Activated T-cell treated with anti-CD3 and anti-CD28 coated beads, Interleukin-2, amount 50 U/mL, for 4 hours (primary cell): ENCODE results near the gene PLXNC1. TPM values are rescaled to one million over a fixed set of nuclear protein-coding genes. Genes with fewer than 3 reads are reported as not detected.

Experiments
- ATAC-seq, 2 donors: fragments of 200-7000 bp; cut with Tn5 transposase; one replicate each; pipeline ENCODE4 v1.10.0; 2021
- DNase-seq: peaks from one replicate; pipeline ENCODE4 v3.0.0-alpha.2; 2020
- H3K27me3 Mint-ChIP-seq: one replicate; pipeline ENCODE4 v1.8.0; 2021; ENCODE audit warnings: low read depth, mixed read lengths
- H3K36me3 Mint-ChIP-seq: one replicate; pipeline ENCODE4 v1.8.0; 2022; ENCODE audit warnings: mixed read lengths; ENCODE audit not compliant: insufficient read depth
- H3K4me1 Mint-ChIP-seq: one replicate; pipeline ENCODE4 v1.8.0; 2021; ENCODE audit warnings: low read depth, mixed read lengths
- H3K4me3 Mint-ChIP-seq: one replicate; pipeline ENCODE4 v1.8.0; 2021; ENCODE audit warnings: mild to moderate bottlenecking, moderate library complexity, mixed read lengths
- H3K9me3 Mint-ChIP-seq: one replicate; pipeline ENCODE4 v1.8.0; 2021; ENCODE audit warnings: mixed read lengths
- total RNA-seq, 3 donors: library from RNA; stranded (reverse); gene quantifications; one replicate each; pipeline ENCODE4 v1.2.1, GENCODE V29; 2021

PLXNC1 gene
- total RNA-seq, 3 donors from 2014 or later: 3.1 to 6.9 (median 3.2) TPM

DNA sequence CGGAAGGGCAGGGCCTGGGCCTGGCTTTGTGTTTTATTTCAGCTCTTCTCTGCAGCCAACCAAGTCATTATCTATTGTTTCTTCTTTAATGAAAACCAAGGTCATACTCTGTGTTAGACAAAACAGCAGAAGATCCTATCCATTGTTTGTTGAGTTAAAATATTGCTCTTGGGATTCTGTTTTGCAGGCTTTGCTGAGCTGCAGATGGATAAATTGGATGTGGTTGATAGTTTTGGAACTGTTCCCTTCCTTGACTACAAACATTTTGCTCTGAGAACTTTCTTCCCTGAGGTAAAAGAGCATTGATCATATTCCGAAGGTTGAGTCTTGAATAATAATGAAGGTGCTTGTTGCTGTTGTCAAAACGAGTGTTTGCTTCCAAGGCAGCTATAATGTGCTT, 106.6 kb downstream of the PLXNC1 start:
- H3K36me3 Mint-ChIP-seq: peaks cover 28% of the 10 kb centered on the region
- H3K9me3 Mint-ChIP-seq: no peaks in the 10 kb centered on the region
- H3K4me3 Mint-ChIP-seq: no peak overlapping the region
- ATAC-seq (no peak), DNase-seq (no peak)
- no peaks in the 10 kb centered on the region for H3K27me3 Mint-ChIP-seq
- H3K4me1 Mint-ChIP-seq: no peaks in the 10 kb centered on the region

GRCh38 chr12:94255428-94255827, 107.1 kb downstream of the PLXNC1 start:
- Mint-ChIP-seq H3K27me3 (no peaks in the 10 kb centered on the region), H3K9me3 (no peaks in the 10 kb centered on the region), H3K4me3 (no peak overlapping the region), H3K4me1 (no peaks in the 10 kb centered on the region), H3K36me3 (peaks cover 28% of the 10 kb centered on the region)
- no peak for ATAC-seq
- no peak for DNase-seq

- Mint-ChIP-seq H3K4me3 (no peak overlapping the region), H3K27me3 (no peaks in the 10 kb centered on the region), H3K36me3 (peaks cover 24% of the 10 kb centered on the region), H3K4me1 (peaks cover 23% of the 10 kb centered on the region), H3K9me3 (no peaks in the 10 kb centered on the region)
- no peak for ATAC-seq
- DNase-seq: no peak
These were observed 110.2 kb downstream of the PLXNC1 start for GRCh38 chr12:94258593-94258992.

DNA sequence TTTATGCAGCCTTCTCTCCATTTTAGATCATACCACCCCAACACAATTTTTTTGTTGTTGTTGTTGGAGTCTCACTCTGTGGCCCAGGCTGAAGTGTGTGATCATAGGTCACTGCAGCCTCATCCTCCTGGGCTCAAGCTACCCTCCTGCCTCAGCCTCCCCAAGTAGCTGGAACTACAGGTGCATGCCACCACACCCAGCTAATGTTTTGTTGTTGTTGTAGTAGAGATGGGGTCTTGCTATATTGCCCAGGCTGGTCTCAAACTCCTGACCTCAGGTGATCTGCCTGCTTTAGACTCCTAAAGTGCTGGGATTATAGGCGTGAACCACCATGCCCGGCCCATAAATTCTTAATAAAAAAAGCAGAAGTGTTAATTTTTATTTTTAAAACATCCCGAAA, 111.6 kb downstream of the PLXNC1 start:
- Mint-ChIP-seq H3K9me3 (no peaks in the 10 kb centered on the region), H3K36me3 (peaks cover 24% of the 10 kb centered on the region), H3K27me3 (no peaks in the 10 kb centered on the region), H3K4me3 (no peak overlapping the region), H3K4me1 (peaks cover 31% of the 10 kb centered on the region)
- DNase-seq (no peak), ATAC-seq (no peak)

- Mint-ChIP-seq H3K9me3 (no peaks in the 10 kb centered on the region), H3K36me3 (peaks cover 24% of the 10 kb centered on the region), H3K4me1 (peaks cover 31% of the 10 kb centered on the region), H3K27me3 (no peaks in the 10 kb centered on the region), H3K4me3 (no peak overlapping the region)
- DNase-seq (no peak), ATAC-seq (no peak)
These were observed 112.3 kb downstream of the PLXNC1 start for GRCh38 chr12:94260717-94261116.

DNA sequence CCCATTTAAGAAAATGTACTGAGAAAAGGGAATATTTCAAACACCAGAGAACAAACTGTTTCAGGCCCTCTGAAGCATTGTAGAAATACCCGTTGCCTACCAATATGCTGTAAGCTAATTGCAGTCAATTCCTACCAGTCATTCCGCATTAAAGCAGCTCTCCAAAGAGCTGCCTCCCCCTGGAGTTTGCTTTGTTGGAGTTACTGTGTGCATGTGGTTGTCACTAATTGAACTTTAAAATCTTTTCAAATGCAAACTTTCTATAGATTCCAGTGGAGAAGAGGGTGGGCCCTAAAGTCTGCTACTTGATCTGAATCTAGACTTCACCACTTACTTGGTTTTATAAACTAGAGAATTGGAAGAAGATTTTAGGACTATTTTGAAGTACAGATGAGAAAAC, 112.7 kb downstream of the PLXNC1 start:
- no peaks in the 10 kb centered on the region for H3K27me3 Mint-ChIP-seq
- H3K4me1 Mint-ChIP-seq: peaks cover 33% of the 10 kb centered on the region
- peaks cover 25% of the 10 kb centered on the region for H3K36me3 Mint-ChIP-seq
- ATAC-seq (no peak), DNase-seq (no peak)
- H3K9me3 Mint-ChIP-seq: no peaks in the 10 kb centered on the region
- H3K4me3 Mint-ChIP-seq: no peak overlapping the region

- H3K9me3 Mint-ChIP-seq: no peaks in the 10 kb centered on the region
- peaks cover 22% of the 10 kb centered on the region for H3K36me3 Mint-ChIP-seq
- DNase-seq (no peak), ATAC-seq (no peak)
- H3K27me3 Mint-ChIP-seq: no peaks in the 10 kb centered on the region
- H3K4me3 Mint-ChIP-seq: peak overlapping the region; percentile 83
- peaks cover 38% of the 10 kb centered on the region for H3K4me1 Mint-ChIP-seq
These were observed 113.4 kb downstream of the PLXNC1 start for GRCh38 chr12:94261786-94262185.

DNA sequence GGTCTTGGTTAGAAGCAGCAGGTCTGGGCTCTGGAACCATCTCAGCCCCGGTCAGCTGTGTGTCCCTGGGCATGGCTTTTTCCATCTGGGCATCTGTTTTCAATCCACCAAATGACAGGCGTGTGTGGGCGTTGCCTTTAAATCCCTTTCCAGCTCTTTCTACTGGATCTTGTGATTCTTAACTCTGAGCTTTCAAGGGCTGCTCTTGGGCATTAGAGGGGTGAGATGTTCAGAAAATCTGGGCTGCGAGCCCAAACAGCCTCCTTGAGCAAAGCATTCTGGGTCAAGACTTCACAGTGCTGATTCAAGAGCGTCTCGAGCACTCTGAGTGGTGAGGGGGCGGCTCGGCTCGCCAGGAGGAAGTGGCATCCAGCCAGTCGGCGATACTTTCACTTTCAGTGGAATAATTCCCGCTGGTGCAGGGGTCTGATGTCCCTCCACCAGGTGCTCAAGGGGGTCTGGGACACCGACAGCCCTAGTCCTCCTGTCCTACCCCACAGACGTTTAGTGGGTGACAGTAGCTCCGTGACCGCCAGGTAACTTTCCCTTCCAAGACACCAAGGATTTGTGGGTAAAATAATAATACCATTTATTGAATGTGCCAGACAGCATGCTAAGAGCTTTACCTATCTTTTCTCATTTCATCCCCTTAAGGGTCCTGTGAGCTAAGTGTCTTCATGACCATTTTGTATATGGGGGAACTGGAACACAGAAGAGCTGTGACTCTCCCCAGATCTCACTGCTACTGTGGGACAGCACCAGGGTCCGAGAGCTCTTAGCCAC, 114.0 kb downstream of the PLXNC1 start:
- H3K4me1 Mint-ChIP-seq: peaks cover 42% of the 10 kb centered on the region
- no peaks in the 10 kb centered on the region for H3K9me3 Mint-ChIP-seq
- H3K4me3 Mint-ChIP-seq: peak overlapping the region; percentile 83
- DNase-seq: peak; percentile 65
- H3K36me3 Mint-ChIP-seq: peaks cover 22% of the 10 kb centered on the region
- peak; percentile 76 to 79 for ATAC-seq
- no peaks in the 10 kb centered on the region for H3K27me3 Mint-ChIP-seq

DNA sequence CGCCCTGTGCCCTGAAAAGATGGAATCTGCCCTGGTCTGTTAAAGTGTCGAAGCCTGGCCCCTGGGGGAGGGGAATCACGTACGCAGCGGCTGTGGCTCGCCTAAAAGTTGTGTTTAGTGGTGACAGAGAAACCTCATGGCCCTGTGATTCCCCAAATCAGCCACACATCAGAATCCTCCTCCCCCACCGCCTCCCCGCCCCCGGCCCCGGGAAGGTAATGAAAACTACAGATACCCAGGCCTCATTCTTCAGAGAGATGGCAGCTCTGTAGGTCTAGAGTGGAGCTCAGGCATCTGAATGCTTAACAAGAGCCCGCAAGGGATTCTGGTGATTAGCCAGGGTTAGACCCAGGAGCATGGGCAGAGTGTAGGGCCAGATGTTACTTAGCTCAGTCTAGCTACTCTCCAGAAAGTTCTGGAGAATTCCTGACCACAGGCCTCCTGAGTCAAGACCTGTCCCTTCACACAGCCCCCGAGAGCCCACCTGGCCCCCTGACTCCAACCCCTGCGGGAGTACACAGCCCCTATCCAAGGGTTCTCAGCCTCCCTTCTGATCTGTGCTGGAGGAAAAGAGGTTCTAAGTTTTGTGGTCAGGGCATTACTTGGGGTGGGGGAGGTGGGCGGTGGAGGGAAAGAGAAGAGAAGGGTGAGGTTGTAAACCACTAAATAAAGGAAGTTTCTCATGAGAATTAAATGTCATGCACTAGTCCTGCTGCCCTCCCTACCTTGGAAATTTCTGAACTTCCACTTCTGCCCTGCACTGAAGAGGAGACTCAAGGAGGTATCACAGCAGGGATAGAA, 114.8 kb downstream of the PLXNC1 start:
- ATAC-seq: peak; percentile 80 to 83
- Mint-ChIP-seq H3K4me1 (peaks cover 50% of the 10 kb centered on the region), H3K36me3 (peaks cover 23% of the 10 kb centered on the region)

DNA sequence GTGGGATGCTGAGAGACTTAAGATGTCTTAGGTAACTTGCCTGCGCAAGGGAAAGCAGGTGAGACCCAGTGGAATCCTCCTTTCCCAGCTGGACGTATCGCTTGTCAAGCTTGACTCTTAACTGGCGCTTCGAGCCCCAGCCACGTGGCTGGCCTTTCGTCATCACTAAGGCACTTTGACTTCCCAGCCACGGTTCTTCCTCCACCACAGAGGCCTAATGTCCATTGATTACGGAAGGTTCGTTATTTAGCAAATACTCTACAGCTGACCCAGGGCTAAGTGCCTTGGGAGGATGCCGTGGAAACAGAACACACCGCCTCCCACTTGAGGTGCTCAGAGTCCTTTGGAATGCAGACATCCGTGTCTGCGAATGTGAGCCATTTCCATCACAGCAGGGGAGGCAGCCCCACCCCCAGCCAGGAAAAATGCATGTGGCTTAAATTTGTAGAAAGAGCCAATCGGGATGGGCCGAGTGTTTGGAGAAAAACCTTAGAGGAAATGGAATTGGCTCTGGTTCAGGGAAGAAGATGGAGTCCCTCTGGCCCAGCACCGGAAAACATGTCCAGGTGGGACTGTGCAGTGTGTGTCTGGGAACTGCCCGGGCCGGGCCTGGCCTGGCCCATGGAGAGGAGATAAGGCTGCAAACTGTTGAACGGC, 115.7 kb downstream of the PLXNC1 start:
- ATAC-seq (no peak), DNase-seq (no peak)
- H3K27me3 Mint-ChIP-seq: no peaks in the 10 kb centered on the region
- no peaks in the 10 kb centered on the region for H3K9me3 Mint-ChIP-seq
- peak overlapping the region; percentile 14 for H3K4me3 Mint-ChIP-seq
- peaks cover 55% of the 10 kb centered on the region for H3K4me1 Mint-ChIP-seq
- peaks cover 25% of the 10 kb centered on the region for H3K36me3 Mint-ChIP-seq

More for the DNA sequence above, 114.8 kb downstream of the PLXNC1 start:
- Mint-ChIP-seq H3K27me3 (no peaks in the 10 kb centered on the region), H3K9me3 (no peaks in the 10 kb centered on the region), H3K4me3 (peak overlapping the region; percentile 83)
- peak; percentile 58 for DNase-seq

DNA sequence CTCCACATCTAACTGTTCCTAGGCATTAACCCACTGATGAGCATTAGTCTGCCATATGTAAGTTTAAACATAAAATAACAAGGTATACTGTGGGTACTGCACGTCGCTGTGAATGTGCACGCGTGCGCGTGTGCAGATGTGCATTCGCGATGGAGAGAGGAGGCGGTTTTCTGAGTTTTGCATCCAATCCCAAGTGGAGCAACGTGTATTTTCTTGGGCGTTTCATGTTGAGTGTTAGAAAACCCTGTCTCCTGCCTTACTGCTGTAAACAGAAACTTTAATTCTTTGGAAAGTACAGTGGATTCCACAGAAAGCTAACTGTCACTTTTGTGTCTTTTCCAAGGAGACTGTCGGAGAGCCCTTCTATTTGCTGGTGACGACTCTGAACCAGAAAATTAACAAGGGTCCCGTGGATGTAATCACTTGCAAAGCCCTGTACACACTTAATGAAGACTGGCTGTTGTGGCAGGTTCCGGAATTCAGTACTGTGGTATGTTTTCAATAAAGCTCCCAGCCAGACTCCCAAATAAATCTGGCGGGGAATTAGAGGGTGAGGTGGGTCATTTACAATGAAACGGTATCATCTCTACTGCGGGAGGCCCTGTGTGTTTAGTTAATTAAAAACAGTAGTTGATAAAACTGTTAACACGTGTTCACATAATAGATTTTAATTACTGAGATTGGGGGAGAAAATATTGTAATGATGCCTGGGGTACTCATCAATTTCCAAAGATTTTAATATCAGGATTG, 116.5 kb downstream of the PLXNC1 start:
- H3K4me3 Mint-ChIP-seq: no peak overlapping the region
- no peaks in the 10 kb centered on the region for H3K27me3 Mint-ChIP-seq
- DNase-seq: no peak
- peaks cover 64% of the 10 kb centered on the region for H3K4me1 Mint-ChIP-seq
- ATAC-seq: no peak
- no peaks in the 10 kb centered on the region for H3K9me3 Mint-ChIP-seq
- H3K36me3 Mint-ChIP-seq: peaks cover 25% of the 10 kb centered on the region

DNA sequence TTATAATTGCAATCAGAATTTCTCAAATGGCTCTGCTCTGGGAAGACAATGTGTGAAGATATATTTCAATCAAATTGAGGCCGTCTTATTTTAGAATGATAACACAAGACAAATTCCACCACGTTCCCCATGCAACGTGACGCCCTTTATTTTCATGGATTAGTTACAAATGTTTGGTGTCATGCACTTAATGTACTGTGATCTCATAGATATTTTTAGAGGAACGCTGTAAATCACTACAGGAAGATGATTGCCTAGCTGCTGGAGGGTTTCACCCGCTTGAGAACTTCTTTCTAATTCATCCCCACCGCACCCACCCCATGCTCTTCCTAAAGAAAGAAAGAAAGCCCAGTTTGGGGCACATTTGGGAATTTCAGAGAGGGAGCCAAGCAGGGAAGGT, 117.2 kb downstream of the PLXNC1 start:
- Mint-ChIP-seq H3K27me3 (no peaks in the 10 kb centered on the region), H3K9me3 (no peaks in the 10 kb centered on the region), H3K4me3 (no peak overlapping the region), H3K36me3 (peaks cover 25% of the 10 kb centered on the region), H3K4me1 (peaks cover 70% of the 10 kb centered on the region)
- ATAC-seq: no peak
- no peak for DNase-seq

- Mint-ChIP-seq H3K36me3 (peaks cover 20% of the 10 kb centered on the region), H3K4me3 (no peak overlapping the region), H3K4me1 (peaks cover 72% of the 10 kb centered on the region), H3K9me3 (no peaks in the 10 kb centered on the region), H3K27me3 (no peaks in the 10 kb centered on the region)
- ATAC-seq: no peak
- DNase-seq: no peak
These were observed 117.8 kb downstream of the PLXNC1 start for GRCh38 chr12:94265966-94266745.
